ENCODE data around the gene LHFPL2. TPM values are rescaled to one million over a fixed set of nuclear protein-coding genes. Genes with fewer than 3 reads are reported as not detected.
A peak's percentile ranks its signal among the peaks of the same experiment; 100 is the strongest.

Gene LHFPL2
- total RNA-seq, 1 donor from 2014 or later, result 113 TPM

DNA sequence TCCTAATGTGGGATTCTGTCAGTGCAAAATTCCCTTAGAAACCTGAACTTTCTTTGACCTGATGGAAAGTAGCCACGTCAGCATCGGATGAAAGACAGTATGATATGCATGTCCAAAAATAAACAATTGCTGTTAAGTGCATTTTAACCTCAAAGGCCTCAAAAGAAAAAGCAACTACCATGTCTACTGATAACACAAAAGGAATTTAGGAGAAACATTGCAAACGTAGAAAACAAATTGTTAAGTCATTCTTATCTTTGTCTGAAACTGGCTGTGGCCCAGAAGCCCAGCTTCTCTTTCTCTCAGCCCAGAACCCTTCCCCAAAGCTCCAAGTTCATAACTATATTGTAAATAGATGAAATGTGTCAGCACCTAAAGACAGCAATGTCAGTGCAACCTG lies 11.1 kb upstream of the LHFPL2 start:
- DNase-seq (ENCODE audit: extremely low spot score, unreplicated experiment), result no peak
- TF ChIP-seq, protein P1, sequence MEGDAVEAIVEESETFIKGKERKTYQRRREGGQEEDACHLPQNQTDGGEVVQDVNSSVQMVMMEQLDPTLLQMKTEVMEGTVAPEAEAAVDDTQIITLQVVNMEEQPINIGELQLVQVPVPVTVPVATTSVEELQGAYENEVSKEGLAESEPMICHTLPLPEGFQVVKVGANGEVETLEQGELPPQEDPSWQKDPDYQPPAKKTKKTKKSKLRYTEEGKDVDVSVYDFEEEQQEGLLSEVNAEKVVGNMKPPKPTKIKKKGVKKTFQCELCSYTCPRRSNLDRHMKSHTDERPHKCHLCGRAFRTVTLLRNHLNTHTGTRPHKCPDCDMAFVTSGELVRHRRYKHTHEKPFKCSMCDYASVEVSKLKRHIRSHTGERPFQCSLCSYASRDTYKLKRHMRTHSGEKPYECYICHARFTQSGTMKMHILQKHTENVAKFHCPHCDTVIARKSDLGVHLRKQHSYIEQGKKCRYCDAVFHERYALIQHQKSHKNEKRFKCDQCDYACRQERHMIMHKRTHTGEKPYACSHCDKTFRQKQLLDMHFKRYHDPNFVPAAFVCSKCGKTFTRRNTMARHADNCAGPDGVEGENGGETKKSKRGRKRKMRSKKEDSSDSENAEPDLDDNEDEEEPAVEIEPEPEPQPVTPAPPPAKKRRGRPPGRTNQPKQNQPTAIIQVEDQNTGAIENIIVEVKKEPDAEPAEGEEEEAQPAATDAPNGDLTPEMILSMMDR (IDR thresholded peaks at IDR 0.05), result no peak

DNA sequence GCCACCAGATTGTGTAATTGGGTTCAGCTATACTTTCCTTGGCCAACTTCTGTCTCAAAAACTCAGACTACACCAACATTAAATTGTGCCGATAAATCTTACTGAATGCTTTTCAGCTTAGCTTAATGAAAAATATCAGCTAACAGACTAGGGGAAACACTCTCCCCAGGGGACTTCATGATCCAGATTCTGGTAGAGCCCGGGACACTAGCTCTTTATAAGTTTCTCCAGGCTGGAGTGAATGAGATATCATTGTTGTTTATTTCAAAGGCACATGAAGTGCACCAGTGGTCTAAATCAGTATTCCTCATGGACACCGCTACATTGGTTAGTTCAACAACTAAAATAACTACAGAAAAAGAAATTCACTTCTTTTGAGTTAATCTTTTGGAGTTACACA lies 10.5 kb upstream of the LHFPL2 start:
- no peak overlapping the region for H3K4me3 Mint-ChIP-seq (ENCODE audit: unreplicated experiment)
- H3K9me3 Mint-ChIP-seq (ENCODE audit: unreplicated experiment), result no peaks in the 10 kb centered on the region
- no peak overlapping the region for H3K27ac Mint-ChIP-seq (ENCODE audit: unreplicated experiment)
- H3K27me3 Mint-ChIP-seq (ENCODE audit: unreplicated experiment), result no peaks in the 10 kb centered on the region
- H3K36me3 Mint-ChIP-seq (ENCODE audit: unreplicated experiment), result no peaks in the 10 kb centered on the region
- TF ChIP-seq, protein P1 (IDR thresholded peaks at IDR 0.05), result no peak
- no peak for DNase-seq (ENCODE audit: extremely low spot score, unreplicated experiment)
- H3K4me1 Mint-ChIP-seq (ENCODE audit: unreplicated experiment), result peaks cover 21% of the 10 kb centered on the region

More for the DNA sequence above, 11.1 kb upstream of the LHFPL2 start:
- Mint-ChIP-seq H3K4me3 (ENCODE audit: unreplicated experiment) (no peak overlapping the region), H3K36me3 (ENCODE audit: unreplicated experiment) (no peaks in the 10 kb centered on the region), H3K9me3 (ENCODE audit: unreplicated experiment) (no peaks in the 10 kb centered on the region), H3K27ac (ENCODE audit: unreplicated experiment) (no peak overlapping the region), H3K27me3 (ENCODE audit: unreplicated experiment) (no peaks in the 10 kb centered on the region), H3K4me1 (ENCODE audit: unreplicated experiment) (peaks cover 15% of the 10 kb centered on the region)

DNA sequence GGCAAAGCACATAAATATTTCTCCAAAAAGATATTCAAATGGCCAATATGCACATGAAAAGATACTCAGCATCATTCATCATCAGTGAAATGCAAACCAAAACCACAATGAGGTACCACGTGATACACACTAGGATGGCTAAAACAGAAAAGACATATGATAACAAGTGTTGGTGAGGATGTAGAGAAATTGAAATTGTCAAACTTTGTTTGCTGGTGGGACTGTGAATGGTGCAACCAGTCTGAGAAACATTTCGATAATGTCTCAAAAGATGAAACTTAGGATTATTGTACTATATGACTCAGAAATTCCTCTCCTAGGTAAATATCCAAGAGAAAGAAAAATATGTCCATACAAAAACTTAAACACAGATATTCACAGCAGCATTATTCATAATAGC lies 8.6 kb upstream of the LHFPL2 start:
- Mint-ChIP-seq H3K9me3 (ENCODE audit: unreplicated experiment) (no peaks in the 10 kb centered on the region), H3K4me1 (ENCODE audit: unreplicated experiment) (peaks cover 30% of the 10 kb centered on the region), H3K27ac (ENCODE audit: unreplicated experiment) (no peak overlapping the region), H3K4me3 (ENCODE audit: unreplicated experiment) (no peak overlapping the region), H3K36me3 (ENCODE audit: unreplicated experiment) (no peaks in the 10 kb centered on the region), H3K27me3 (ENCODE audit: unreplicated experiment) (no peaks in the 10 kb centered on the region)
- DNase-seq (ENCODE audit: extremely low spot score, unreplicated experiment), result no peak
- TF ChIP-seq, protein P1 (IDR thresholded peaks at IDR 0.05), result no peak

DNA sequence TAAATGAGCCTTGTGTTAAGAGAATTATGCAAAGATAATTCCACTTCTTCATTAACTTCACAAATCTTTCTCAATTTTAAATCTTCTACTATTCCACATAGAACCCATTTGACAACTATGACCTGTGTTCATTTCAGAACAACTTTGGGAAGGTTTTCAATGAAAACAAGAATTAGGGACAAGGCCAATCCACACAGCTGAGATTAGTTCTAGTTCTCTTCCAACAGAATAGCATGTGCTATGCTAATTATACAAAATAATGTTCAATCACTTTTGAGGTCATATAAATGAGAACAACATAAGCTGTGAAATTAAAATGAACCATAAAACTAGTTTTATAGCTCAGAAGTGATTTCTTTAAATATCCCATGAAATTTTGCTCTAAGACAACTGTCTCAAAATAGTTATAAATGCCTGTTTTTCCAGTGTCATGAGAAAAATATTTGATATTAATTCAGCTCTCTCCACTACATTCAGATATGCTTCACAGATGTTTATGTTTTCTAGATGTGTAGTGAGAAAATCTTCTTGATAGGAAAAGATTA lies 7.2 kb upstream of the LHFPL2 start:
- peaks cover 32% of the 10 kb centered on the region for H3K4me1 Mint-ChIP-seq (ENCODE audit: unreplicated experiment)
- H3K27me3 Mint-ChIP-seq (ENCODE audit: unreplicated experiment), result no peaks in the 10 kb centered on the region
- H3K4me3 Mint-ChIP-seq (ENCODE audit: unreplicated experiment), result no peak overlapping the region

DNA sequence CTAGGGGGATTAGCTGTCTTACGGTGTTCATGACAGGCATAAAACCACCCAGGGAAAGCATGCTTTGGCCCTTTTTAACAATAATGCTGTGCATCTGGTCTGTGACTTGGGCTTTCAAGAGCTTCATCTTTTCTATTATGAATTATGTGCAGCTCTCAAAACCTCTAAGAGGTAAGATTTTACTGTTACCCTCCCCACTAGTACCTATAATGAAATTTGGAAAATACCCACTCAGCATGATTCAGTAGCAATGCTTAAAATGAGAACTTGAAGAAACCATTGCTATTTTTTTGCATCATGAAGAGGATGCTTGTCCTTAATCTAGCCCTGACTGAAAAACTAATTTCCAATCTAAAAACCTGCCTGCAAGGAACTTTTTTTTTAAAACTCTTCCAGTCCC lies 5.8 kb upstream of the LHFPL2 start:
- no peak for DNase-seq (ENCODE audit: extremely low spot score, unreplicated experiment)
- TF ChIP-seq, protein P1 (IDR thresholded peaks at IDR 0.05), result no peak
- no peaks in the 10 kb centered on the region for H3K9me3 Mint-ChIP-seq (ENCODE audit: unreplicated experiment)
- H3K27me3 Mint-ChIP-seq (ENCODE audit: unreplicated experiment), result no peaks in the 10 kb centered on the region
- H3K27ac Mint-ChIP-seq (ENCODE audit: unreplicated experiment), result peak overlapping the region; percentile 14
- H3K36me3 Mint-ChIP-seq (ENCODE audit: unreplicated experiment), result no peaks in the 10 kb centered on the region
- no peak overlapping the region for H3K4me3 Mint-ChIP-seq (ENCODE audit: unreplicated experiment)
- H3K4me1 Mint-ChIP-seq (ENCODE audit: unreplicated experiment), result peaks cover 38% of the 10 kb centered on the region

More for the DNA sequence above, 7.2 kb upstream of the LHFPL2 start:
- Mint-ChIP-seq H3K9me3 (ENCODE audit: unreplicated experiment) (no peaks in the 10 kb centered on the region), H3K27ac (ENCODE audit: unreplicated experiment) (no peak overlapping the region), H3K36me3 (ENCODE audit: unreplicated experiment) (no peaks in the 10 kb centered on the region)
- TF ChIP-seq, protein P1 (IDR thresholded peaks at IDR 0.05), result no peak
- DNase-seq (ENCODE audit: extremely low spot score, unreplicated experiment), result no peak
